ENCODE results near the gene SPTB.

SPTB gene

DNA sequence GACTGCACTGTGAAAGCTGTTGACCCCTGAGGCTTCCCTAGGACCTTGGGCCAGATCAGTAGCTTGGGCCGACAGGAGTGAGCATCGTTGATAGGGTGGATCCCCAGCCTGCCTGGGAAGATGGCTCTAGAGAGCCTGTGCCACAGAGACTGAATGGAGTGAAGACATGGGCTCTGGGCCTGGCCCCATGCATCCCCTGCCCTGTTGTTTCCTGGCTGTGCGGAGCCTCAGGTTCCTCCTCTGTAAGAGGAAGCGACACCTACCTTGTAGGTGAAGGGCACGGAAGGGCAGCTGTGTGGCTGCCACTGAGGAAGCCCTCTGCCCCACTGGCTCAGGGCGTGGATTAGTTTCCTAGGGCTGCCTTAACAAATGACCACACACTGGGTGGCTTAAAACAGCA, 151.6 kb downstream of the SPTB start:
- in situ Hi-C loops (cut with HindIII; ENCODE audit: low sequenced_read_pairs), result no loop called here
- no peak for DNase-seq (ENCODE audit: low read depth)
- TF ChIP-seq, protein P1, sequence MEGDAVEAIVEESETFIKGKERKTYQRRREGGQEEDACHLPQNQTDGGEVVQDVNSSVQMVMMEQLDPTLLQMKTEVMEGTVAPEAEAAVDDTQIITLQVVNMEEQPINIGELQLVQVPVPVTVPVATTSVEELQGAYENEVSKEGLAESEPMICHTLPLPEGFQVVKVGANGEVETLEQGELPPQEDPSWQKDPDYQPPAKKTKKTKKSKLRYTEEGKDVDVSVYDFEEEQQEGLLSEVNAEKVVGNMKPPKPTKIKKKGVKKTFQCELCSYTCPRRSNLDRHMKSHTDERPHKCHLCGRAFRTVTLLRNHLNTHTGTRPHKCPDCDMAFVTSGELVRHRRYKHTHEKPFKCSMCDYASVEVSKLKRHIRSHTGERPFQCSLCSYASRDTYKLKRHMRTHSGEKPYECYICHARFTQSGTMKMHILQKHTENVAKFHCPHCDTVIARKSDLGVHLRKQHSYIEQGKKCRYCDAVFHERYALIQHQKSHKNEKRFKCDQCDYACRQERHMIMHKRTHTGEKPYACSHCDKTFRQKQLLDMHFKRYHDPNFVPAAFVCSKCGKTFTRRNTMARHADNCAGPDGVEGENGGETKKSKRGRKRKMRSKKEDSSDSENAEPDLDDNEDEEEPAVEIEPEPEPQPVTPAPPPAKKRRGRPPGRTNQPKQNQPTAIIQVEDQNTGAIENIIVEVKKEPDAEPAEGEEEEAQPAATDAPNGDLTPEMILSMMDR (IDR thresholded peaks at IDR 0.05; ENCODE audit: low read depth, low read length, missing control alignments), result no peak
- H3K4me3 ChIP-seq (ENCODE audit: low read depth, low read length), result no peak overlapping the region

DNA sequence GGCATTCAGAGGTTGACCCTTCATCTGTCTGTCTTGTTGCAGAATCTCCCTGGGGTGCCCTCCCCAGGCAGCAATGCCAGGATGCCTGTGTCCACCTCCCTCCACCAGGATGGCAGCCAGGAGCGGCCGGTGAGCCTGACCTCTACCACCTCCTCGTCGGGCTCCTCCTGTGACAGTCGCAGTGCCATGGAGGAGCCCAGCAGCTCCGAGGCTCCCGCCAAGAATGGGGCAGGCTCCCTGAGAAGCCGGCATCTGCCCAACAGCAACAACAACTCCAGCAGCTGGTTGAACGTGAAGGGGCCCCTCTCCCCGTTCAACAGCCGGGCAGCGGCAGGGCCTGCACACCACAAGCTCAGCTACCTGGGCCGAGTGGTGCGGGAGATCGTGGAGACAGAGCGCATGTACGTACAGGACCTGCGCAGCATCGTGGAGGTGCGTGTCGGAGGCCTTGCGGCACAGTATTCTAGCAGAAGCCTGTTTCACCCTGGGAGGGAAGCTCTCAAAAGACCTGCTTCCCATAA, 152.1 kb downstream of the SPTB start:
- TF ChIP-seq, protein P1 (IDR thresholded peaks at IDR 0.05; ENCODE audit: low read depth, low read length, missing control alignments), result no peak
- in situ Hi-C loops (cut with HindIII; ENCODE audit: low sequenced_read_pairs), result no loop called here
- no peak overlapping the region for H3K4me3 ChIP-seq (ENCODE audit: low read depth, low read length)
- no peak for DNase-seq (ENCODE audit: low read depth)

DNA sequence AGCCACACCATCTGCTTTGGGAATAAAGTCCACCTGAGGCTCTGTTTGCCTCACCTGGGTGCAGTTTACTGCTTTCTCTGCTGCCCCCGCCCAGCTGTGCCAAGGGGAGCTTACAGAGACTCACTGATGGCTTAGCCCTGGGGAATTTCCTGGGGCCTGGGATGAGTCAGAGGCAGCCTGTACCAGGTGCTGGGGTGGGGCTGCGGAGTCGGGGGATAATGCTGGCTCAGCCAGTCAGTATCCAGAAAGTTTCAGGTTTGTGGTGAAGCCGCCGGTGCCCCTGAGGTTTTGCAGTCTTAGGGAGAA, 153.2 kb downstream of the SPTB start:
- no peak for DNase-seq (ENCODE audit: low read depth)
- TF ChIP-seq, protein P1 (IDR thresholded peaks at IDR 0.05; ENCODE audit: low read depth, low read length, missing control alignments), result no peak
- H3K4me3 ChIP-seq (ENCODE audit: low read depth, low read length), result no peak overlapping the region
- in situ Hi-C loops (cut with HindIII; ENCODE audit: low sequenced_read_pairs), result no loop called here

DNA sequence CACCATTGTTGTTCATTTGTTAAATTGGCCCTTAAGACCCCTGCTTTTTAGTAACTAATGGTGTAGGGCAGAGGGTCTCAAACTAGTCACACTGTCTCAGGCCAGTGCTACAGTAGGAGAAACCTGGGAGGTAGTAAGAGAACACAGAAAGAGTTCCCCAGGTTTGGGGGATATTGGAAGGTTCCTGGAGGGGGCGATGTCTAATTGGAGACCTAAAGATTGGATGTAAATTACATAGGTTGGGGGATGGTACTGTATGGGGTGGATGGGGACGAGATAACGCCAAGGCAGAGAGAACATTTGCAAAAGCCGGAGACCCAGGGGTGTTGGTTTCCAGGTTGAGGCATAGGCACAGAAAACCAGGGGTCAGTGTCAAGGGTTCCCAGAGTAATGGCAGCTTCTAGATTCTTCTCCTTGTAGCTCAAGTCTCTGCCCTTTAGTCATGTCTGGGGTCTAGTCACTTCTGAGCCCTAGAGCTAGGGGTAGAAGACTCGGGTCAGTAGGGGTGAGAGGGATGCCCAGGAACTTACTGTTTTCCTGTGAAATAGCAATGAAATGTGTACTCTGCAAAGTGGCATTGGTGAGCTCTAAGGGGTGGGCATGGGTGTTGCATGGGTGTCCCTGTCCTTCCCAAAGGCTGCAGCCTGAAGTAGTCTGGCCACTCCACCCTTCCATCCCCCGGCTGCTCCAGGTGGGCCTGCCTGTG, 153.7 kb downstream of the SPTB start:
- TF ChIP-seq, protein P1 (IDR thresholded peaks at IDR 0.05; ENCODE audit: low read depth, low read length, missing control alignments), result no peak
- in situ Hi-C loops (cut with HindIII; ENCODE audit: low sequenced_read_pairs), result no loop called here
- no peak for DNase-seq (ENCODE audit: low read depth)
- H3K4me3 ChIP-seq (ENCODE audit: low read depth, low read length), result no peak overlapping the region

DNA sequence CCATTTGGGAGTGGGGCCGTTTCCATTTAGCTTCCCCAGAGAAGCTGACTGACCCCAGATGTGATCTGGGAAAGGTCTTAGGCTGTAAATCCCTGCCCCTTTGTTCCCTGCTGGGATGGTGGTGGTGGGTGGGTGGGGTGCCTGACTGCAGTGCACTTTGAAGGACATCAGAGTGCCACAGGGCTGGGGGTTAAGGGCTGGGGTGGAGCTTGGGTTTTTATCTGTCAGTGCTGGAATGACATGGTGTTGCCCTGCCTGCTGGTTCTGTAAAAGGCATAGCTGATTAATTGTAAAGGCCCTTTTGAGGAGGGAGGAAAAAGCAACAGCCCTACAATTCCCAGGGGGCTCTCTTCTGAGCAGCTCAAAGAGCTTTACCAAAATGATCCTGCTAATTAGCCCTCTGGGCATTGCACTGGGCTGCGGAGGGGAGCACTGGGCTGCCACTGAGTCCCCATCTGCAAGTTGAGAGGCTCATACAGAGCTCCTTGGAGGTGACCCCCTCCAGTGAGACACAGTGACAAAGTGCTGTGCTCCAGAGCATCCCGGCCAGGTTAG, 154.4 kb downstream of the SPTB start:
- TF ChIP-seq, protein P1 (IDR thresholded peaks at IDR 0.05; ENCODE audit: low read depth, low read length, missing control alignments), result no peak
- no peak overlapping the region for H3K4me3 ChIP-seq (ENCODE audit: low read depth, low read length)
- in situ Hi-C loops (cut with HindIII; ENCODE audit: low sequenced_read_pairs), result no loop called here
- DNase-seq (ENCODE audit: low read depth), result no peak

DNA sequence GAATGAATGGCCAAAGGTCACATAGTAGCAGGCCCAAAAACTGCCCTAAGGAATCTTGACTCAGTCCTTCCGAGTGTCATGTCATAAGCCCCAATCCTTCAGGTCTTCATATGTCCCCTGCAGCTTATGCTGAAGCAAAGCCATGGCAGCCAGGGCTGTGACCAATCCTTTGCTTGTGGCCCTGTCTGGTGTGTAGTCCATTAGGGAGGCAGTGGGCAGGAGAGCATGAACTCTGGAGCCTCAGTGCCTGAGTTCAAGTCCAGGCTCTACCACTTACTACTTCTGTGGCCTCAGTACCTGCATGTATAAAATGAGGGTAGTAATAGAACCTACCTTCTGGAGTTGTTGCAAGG, 155.2 kb downstream of the SPTB start:
- DNase-seq (ENCODE audit: low read depth), result no peak

More for the DNA sequence above, 155.2 kb downstream of the SPTB start:
- no peak overlapping the region for H3K4me3 ChIP-seq (ENCODE audit: low read depth, low read length)
- TF ChIP-seq, protein P1 (IDR thresholded peaks at IDR 0.05; ENCODE audit: low read depth, low read length, missing control alignments), result no peak
- in situ Hi-C loops (cut with HindIII; ENCODE audit: low sequenced_read_pairs), result no loop called here
